Gastroesophageal sphincter (tissue), 4 donors: Measurements from ENCODE around the gene MPG. TPM values are rescaled to one million over a fixed set of nuclear protein-coding genes. Genes with fewer than 3 reads are reported as not detected.

Experiments used
- ATAC-seq: fragments of 150-250 bp; one replicate; pipeline ENCODE4 v1.9.1; 2016; ENCODE audit warnings: mild to moderate bottlenecking, moderate library complexity
- H3K27ac ChIP-seq, 4 donors: fragments of 200-600 bp; sonication (generic) in 3 of 4; 1 replicate in 3 of 4; 2 replicates in 1 of 4; pipeline ENCODE4 v1.5.1; 2016 to 2019
- H3K27me3 ChIP-seq: fragments of 200-600 bp; sonication (generic); one replicate; pipeline ENCODE4 v1.5.1; 2019
- H3K36me3 ChIP-seq, 2 donors: fragments of 200-600 bp; sonication (generic); one replicate each; pipeline ENCODE4 v1.5.1; 2019; ENCODE audit warnings: control low read depth in 1 of 2
- H3K4me1 ChIP-seq, 3 donors: fragments of 200-600 bp; sonication (generic); 1 replicate in 2 of 3; 2 replicates in 1 of 3; pipeline ENCODE4 v1.5.1; 2016 to 2019; ENCODE audit warnings: control low read depth in 2 of 3
- H3K4me3 ChIP-seq, 2 donors: fragments of 200-600 bp; sonication (generic); one replicate each; pipeline ENCODE4 v1.5.1; 2019; ENCODE audit warnings: mild to moderate bottlenecking in 1 of 2, moderate library complexity in 1 of 2
- H3K9me3 ChIP-seq, 3 donors: fragments of 200-600 bp; sonication (generic); one replicate each; pipeline ENCODE4 v1.5.1; 2017 to 2019; ENCODE audit warnings: control low read depth in 2 of 3
- EP300 ChIP-seq: sonication (generic); formaldehyde crosslinking; IDR thresholded peaks from one replicate; pipeline ENCODE4 v1.6.1; 2017; ENCODE audit warnings: antibody characterized with exemption, mild to moderate bottlenecking
- POLR2A ChIP-seq, 2 donors: fragments of 450-650 bp; IDR thresholded peaks; one replicate each; pipeline ENCODE4 v1.6.1; 2017; ENCODE audit warnings: antibody characterized with exemption in 2 of 2, mild to moderate bottlenecking in 2 of 2, moderate library complexity in 1 of 2
- POLR2AphosphoS5 ChIP-seq: sonication (generic); formaldehyde crosslinking; IDR thresholded peaks from one replicate; pipeline ENCODE4 v1.6.1; 2017; ENCODE audit warnings: antibody characterized with exemption
- WGBS, 2 donors: methylation state at CpG; one replicate each; pipeline ENCODE4 v1.1.5; 2018; ENCODE audit warnings: low coverage in 1 of 2; 5-methylcytosine and 5-hydroxymethylcytosine counted together
- total RNA-seq, 4 donors: library from RNA; depleted of rRNA; stranded (reverse); fragments of >200 nt; gene quantifications; one replicate each; pipeline ENCODE4 v1.1.0, GENCODE V29; 2016
- TF ChIP-seq, protein P1 (sequence below), 4 experiments: fragments of 200-600 bp in 2 of 4; fragments of 450-650 bp in 2 of 4; sonication (generic) in 1 of 4; IDR thresholded peaks; one replicate each; pipeline ENCODE4 v1.5.1; 2017 to 2019; ENCODE audit warnings: antibody characterized with exemption in 4 of 4, mild to moderate bottlenecking in 2 of 4, moderate library complexity in 2 of 4

MPG gene
- total RNA-seq, 4 donors from 2014 or later, result 57.4 to 114 (median 92.4) TPM

DNA sequence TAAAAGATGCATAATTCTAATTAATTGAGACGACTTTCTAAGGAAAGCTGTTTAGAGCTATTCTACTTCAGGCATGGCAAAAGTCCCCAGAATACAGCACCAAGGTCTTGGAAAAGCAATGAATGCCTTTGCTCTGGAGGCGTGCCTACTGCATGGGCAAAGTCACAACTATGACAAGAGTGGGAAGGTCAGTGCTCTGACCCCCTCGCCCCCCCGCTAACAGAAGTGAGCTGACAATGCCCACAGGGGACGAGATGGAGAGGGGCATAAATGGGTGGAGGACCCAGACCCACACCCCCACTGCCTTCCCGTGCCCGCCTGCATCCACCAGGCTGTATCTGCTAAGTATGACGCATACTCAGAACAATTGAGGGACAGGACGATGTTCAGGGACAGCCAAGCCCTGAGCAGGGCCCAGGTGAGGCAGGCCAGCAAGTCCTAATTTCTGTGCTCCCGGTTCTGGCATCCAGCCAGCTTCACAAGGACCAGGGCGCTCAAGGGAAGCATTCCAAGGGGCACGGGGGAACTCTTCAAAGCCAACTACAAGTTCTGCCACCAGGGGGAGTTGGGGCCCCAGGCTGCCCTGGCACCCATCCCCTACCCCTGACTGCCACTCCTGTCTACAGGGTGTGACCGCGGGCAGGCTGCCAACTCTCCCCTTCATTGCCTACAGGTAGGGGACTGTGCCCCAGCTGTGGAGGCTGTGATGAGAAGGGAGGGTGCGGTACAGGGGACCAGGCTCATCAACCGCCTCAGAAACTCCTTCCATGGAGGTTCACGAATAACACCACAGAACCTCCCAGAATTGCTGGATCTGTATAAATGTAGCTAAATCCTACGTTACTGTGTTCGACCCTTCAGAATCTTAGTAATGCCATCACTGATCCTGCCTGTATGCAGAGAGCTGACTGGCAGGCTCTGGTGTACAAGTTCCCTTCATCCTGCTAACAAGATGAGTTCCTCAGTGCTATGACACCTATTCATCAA is 39.6 kb downstream of the MPG start:
- no peaks in the 10 kb centered on the region for H3K27me3 ChIP-seq
- ATAC-seq, result peak; percentile 48
- H3K36me3 ChIP-seq, result peaks cover 0 to 70% of the 10 kb centered on the region in 2 donors
- H3K4me1 ChIP-seq, result peaks cover 0 to 13% (median 0%) of the 10 kb centered on the region in 3 donors
- WGBS, 2 donors, result 73 to 81% methylated on average over 3 to 10 of the region's 19 CpGs
- H3K27ac ChIP-seq, result no peak overlapping the region
- TF ChIP-seq EP300, result no peak
- TF ChIP-seq, protein P1, sequence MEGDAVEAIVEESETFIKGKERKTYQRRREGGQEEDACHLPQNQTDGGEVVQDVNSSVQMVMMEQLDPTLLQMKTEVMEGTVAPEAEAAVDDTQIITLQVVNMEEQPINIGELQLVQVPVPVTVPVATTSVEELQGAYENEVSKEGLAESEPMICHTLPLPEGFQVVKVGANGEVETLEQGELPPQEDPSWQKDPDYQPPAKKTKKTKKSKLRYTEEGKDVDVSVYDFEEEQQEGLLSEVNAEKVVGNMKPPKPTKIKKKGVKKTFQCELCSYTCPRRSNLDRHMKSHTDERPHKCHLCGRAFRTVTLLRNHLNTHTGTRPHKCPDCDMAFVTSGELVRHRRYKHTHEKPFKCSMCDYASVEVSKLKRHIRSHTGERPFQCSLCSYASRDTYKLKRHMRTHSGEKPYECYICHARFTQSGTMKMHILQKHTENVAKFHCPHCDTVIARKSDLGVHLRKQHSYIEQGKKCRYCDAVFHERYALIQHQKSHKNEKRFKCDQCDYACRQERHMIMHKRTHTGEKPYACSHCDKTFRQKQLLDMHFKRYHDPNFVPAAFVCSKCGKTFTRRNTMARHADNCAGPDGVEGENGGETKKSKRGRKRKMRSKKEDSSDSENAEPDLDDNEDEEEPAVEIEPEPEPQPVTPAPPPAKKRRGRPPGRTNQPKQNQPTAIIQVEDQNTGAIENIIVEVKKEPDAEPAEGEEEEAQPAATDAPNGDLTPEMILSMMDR (IDR thresholded peaks at IDR 0.05), result peak in 2 of 4 experiments; percentile 49 to 65
- H3K9me3 ChIP-seq, result no peaks in the 10 kb centered on the region
- no peak overlapping the region for H3K4me3 ChIP-seq

DNA sequence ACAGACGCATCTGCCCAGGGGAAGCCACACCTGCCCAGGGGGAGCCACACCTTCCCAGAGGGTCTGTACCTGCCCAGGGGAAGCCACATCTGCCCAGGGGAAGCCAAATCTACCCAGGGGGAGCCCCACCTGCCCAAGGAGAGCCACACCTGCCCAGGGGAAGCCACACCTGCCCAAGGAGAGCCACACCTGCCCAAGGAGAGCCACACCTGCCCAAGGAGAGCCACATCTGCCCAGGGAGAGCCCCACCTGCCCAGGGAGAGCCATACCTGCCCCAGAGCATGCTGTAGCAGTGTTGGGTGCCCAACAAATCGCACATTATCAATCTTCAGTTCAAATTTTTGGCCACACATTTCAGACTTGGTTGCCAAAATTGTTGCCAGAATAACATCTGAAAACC is 40.8 kb downstream of the MPG start:
- Histone ChIP-seq H3K4me3 (no peak overlapping the region), H3K27ac (no peak overlapping the region), H3K36me3 (peaks cover 0 to 68% of the 10 kb centered on the region in 2 donors), H3K9me3 (no peaks in the 10 kb centered on the region), H3K4me1 (peaks cover 0 to 4% (median 0%) of the 10 kb centered on the region in 3 donors), H3K27me3 (no peaks in the 10 kb centered on the region)
- ATAC-seq, result no peak
- TF ChIP-seq EP300 (no peak), POLR2AphosphoS5 (no peak), POLR2A (IDR thresholded peaks at IDR 0.05) (no peak)
- TF ChIP-seq, protein P1 (IDR thresholded peaks at IDR 0.05), result no peak
- WGBS, 2 donors, result 100% methylated on average over 1 of the region's 2 CpGs

DNA sequence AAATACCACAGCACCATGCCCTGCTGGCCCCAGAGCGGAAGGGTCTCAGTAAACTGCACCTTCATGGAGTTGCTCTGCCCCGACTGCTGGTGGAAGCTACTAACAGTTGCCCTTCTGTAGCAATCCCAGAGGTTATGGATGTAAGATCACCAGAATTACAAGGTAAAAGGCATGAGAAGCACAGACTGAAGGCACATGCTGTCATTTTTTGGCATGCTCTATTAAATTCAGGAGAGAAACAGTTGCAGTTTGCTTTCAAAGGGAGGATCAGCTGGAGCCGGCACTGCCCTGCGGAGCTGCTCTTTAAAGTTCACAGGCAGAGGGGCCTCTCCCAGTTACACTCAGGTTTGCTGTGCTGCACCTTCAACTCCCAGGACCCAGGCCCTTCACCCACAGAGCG is 41.3 kb downstream of the MPG start:
- Histone ChIP-seq H3K4me1 (peaks cover 0 to 4% (median 0%) of the 10 kb centered on the region in 3 donors), H3K36me3 (peaks cover 0 to 67% of the 10 kb centered on the region in 2 donors), H3K9me3 (no peaks in the 10 kb centered on the region), H3K4me3 (no peak overlapping the region), H3K27me3 (no peaks in the 10 kb centered on the region), H3K27ac (no peak overlapping the region)
- TF ChIP-seq, protein P1 (IDR thresholded peaks at IDR 0.05), result no peak
- TF ChIP-seq POLR2A (IDR thresholded peaks at IDR 0.05), result no peak
- WGBS, 2 donors, result 78% methylated on average over 3 of the region's 5 CpGs; no CpG with 5 or more reads in 1 of the 2 donors
- ATAC-seq, result no peak

DNA sequence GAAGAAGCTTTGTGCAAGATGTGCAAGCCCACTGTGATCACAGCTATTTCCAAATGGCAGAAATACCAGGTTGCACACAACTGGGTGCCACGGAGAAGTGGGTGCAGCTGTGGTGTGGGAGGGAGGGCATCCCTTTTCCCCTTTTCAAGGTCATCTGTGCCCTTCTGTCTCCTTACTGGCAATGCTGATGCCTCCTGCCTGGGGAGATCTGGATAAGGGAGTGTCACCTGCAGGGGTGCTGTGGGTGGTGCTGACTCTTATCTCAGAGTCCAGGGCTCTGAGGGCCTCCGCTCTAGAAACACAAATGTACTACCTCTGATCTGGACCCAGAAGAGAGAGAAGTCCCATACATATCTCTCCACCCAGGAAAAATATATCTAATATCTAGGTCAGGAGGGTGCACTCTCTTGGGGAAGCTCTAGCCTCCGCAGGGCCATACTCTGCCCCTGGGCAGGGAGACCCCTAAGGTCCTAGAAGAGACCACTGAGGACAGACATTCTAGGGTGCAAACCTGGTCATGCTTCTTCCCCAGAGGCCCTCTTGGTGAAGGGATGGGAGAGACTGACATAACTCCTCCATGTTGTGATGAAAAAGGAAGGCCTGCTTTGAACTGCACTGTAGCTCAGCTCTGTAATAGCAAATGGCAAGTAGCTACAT is 41.9 kb downstream of the MPG start:
- no peaks in the 10 kb centered on the region for H3K9me3 ChIP-seq
- WGBS, 2 donors, result no CpG with 5 or more reads among the region's 3 CpGs

More for the DNA sequence above, 41.9 kb downstream of the MPG start:
- Histone ChIP-seq H3K4me3 (no peak overlapping the region), H3K36me3 (peaks cover 0 to 67% of the 10 kb centered on the region in 2 donors), H3K27ac (no peak overlapping the region), H3K27me3 (no peaks in the 10 kb centered on the region), H3K4me1 (peaks cover 0 to 4% (median 0%) of the 10 kb centered on the region in 3 donors)
- no peak for ATAC-seq
- TF ChIP-seq EP300 (no peak), POLR2AphosphoS5 (no peak), POLR2A (IDR thresholded peaks at IDR 0.05) (no peak)
- TF ChIP-seq, protein P1 (IDR thresholded peaks at IDR 0.05), result no peak
